PC-3 (cell line): ENCODE data around the gene PARP6. TPM values are rescaled to one million over a fixed set of nuclear protein-coding genes. Genes with fewer than 3 reads are reported as not detected.

Experiments used
- ATAC-seq: fragments of 200-7000 bp; cut with Tn5 transposase; 2 replicates; pipeline ENCODE4 v1.9.1; 2020; ENCODE audit warnings: mild to moderate bottlenecking, moderate library complexity
- BruUV-seq: library from RNA; stranded (reverse); fragments of 400-500 nt; replicated peaks from 2 replicates; lab custom pipeline; 2021; lab: Mats Ljungman, UMichigan
- CTCF ChIA-PET: fragments of 300-600 bp; sonication (Branson Sonifier 250); formaldehyde crosslinking; loops from one replicate; lab custom pipeline; 2022; ENCODE audit warnings: antibody characterized with exemption; lab: Charles Lee
- POLR2A ChIA-PET: fragments of 300-600 bp; sonication (Branson Sonifier 250); formaldehyde crosslinking; loops from one replicate; lab custom pipeline; 2022; ENCODE audit warnings: antibody characterized with exemption; ENCODE audit not compliant: unreplicated experiment; lab: Charles Lee
- DNase-seq: peaks from one replicate; pipeline ENCODE4 v3.0.0-alpha.2; 2015
- H2AFZ ChIP-seq: fragments of 300-600 bp; sonication (generic); 2 replicates; pipeline ENCODE4 v1.6.0; 2016; ENCODE audit warnings: antibody characterized with exemption, low read length
- H3F3A ChIP-seq: fragments of 300-600 bp; sonication (generic); one replicate; pipeline ENCODE4 v1.6.0; 2017; ENCODE audit warnings: antibody characterized with exemption, low read length, control low read depth, mild to moderate bottlenecking; ENCODE audit not compliant: unreplicated experiment
- H3K27ac ChIP-seq: fragments of 300-600 bp; sonication (generic); 2 replicates; pipeline ENCODE4 v1.5.1; 2016; ENCODE audit warnings: mild to moderate bottlenecking, low read length
- H3K27me3 ChIP-seq: fragments of 300-600 bp; sonication (generic); 2 replicates; pipeline ENCODE4 v1.6.1; 2016; ENCODE audit warnings: low read length, mixed read lengths
- H3K36me3 ChIP-seq: fragments of 300-600 bp; sonication (generic); 2 replicates; pipeline ENCODE4 v1.6.1; 2016; ENCODE audit warnings: low read depth, mixed run types, low read length, mixed read lengths
- H3K4me1 ChIP-seq: fragments of 300-600 bp; sonication (generic); 2 replicates; pipeline ENCODE4 v1.5.1; 2016; ENCODE audit warnings: low read length; ENCODE audit not compliant: insufficient read depth
- H3K4me2 ChIP-seq: fragments of 300-600 bp; sonication (generic); 2 replicates; pipeline ENCODE4 v1.6.0; 2016; ENCODE audit warnings: low read length
- H3K4me3 ChIP-seq: fragments of 300-600 bp; sonication (generic); 2 replicates; pipeline ENCODE4 v1.5.1; 2016; ENCODE audit warnings: mild to moderate bottlenecking, low read length, mixed read lengths
- H3K79me2 ChIP-seq: fragments of 300-600 bp; sonication (generic); 2 replicates; pipeline ENCODE4 v1.6.1; 2017; ENCODE audit warnings: low read length, mixed read lengths
- H3K9ac ChIP-seq: fragments of 300-600 bp; sonication (generic); 2 replicates; pipeline ENCODE4 v1.6.0; 2016; ENCODE audit warnings: mild to moderate bottlenecking, low read length
- H3K9me2 ChIP-seq: fragments of 300-600 bp; sonication (generic); replicated peaks from 2 replicates; pipeline ENCODE4 v1.6.1; 2016; ENCODE audit warnings: mixed run types, low read length, mixed read lengths
- H3K9me3 ChIP-seq: fragments of 300-600 bp; sonication (generic); 2 replicates; pipeline ENCODE4 v1.6.1; 2016; ENCODE audit warnings: low read length, mixed read lengths
- H4K20me1 ChIP-seq: fragments of 300-600 bp; sonication (generic); 2 replicates; pipeline ENCODE4 v1.6.1; 2016; ENCODE audit warnings: low read length, mixed read lengths
- EZH2 ChIP-seq: fragments of 300-600 bp; sonication (generic); IDR thresholded peaks from one replicate; pipeline ENCODE4 v1.6.1; 2017; ENCODE audit warnings: antibody characterized with exemption, mild to moderate bottlenecking, low read length; ENCODE audit not compliant: unreplicated experiment
- EZH2phosphoT487 ChIP-seq: fragments of 300-600 bp; sonication (generic); IDR thresholded peaks from 2 replicates; pipeline ENCODE4 v1.6.1; 2018; ENCODE audit warnings: mild to moderate bottlenecking, antibody characterized with exemption, low read length, borderline replicate concordance
- intact Hi-C: fragments of 100-400 bp; cut with micrococcal nuclease; formaldehyde crosslinking; loops from 2 replicates; pipeline ENCODE4 v1.9.0; 2023
- total RNA-seq: library from RNA; depleted of rRNA; stranded (reverse); fragments of >200 nt; gene quantifications from 2 replicates; pipeline ENCODE4 v1.2.3, GENCODE V29; 2014
- TF ChIP-seq, protein P1 (sequence below): fragments of 300-600 bp; sonication (generic); conservative IDR thresholded peaks from 2 replicates; pipeline ENCODE4 v1.5.1; 2017; ENCODE audit warnings: antibody characterized with exemption, low read depth, mild to moderate bottlenecking, low read length

The PARP6 gene
- total RNA-seq, 1 experiment from 2014 or later, result not detected

- Histone ChIP-seq H3K4me2 (no peak overlapping the region), H3K27ac (no peak overlapping the region), H2AFZ (no peak overlapping the region), H3K9me3 (no peaks in the 10 kb centered on the region), H3K79me2 (no peaks in the 10 kb centered on the region), H3K9me2 (no peaks in the 10 kb centered on the region), H3K4me1 (no peaks in the 10 kb centered on the region), H3K36me3 (no peaks in the 10 kb centered on the region), H3K9ac (no peak overlapping the region), H3K4me3 (no peak overlapping the region), H4K20me1 (no peaks in the 10 kb centered on the region), H3F3A (no peaks in the 10 kb centered on the region), H3K27me3 (no peaks in the 10 kb centered on the region)
- no peak for DNase-seq
- BruUV-seq, result no TSS peak
- CTCF ChIA-PET, result no interaction called here
- intact Hi-C loops, result no loop called here
- no peak for ATAC-seq
- TF ChIP-seq EZH2 (no peak), EZH2phosphoT487 (no peak)
- TF ChIP-seq, protein P1, sequence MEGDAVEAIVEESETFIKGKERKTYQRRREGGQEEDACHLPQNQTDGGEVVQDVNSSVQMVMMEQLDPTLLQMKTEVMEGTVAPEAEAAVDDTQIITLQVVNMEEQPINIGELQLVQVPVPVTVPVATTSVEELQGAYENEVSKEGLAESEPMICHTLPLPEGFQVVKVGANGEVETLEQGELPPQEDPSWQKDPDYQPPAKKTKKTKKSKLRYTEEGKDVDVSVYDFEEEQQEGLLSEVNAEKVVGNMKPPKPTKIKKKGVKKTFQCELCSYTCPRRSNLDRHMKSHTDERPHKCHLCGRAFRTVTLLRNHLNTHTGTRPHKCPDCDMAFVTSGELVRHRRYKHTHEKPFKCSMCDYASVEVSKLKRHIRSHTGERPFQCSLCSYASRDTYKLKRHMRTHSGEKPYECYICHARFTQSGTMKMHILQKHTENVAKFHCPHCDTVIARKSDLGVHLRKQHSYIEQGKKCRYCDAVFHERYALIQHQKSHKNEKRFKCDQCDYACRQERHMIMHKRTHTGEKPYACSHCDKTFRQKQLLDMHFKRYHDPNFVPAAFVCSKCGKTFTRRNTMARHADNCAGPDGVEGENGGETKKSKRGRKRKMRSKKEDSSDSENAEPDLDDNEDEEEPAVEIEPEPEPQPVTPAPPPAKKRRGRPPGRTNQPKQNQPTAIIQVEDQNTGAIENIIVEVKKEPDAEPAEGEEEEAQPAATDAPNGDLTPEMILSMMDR, result no peak
- POLR2A ChIA-PET, result no interaction called here
Measured at GRCh38 chr15:72281713-72282112, 9.4 kb upstream of the PARP6 start.

- BruUV-seq, result no TSS peak
- no peaks in the 10 kb centered on the region for H3F3A ChIP-seq
Measured at GRCh38 chr15:72280751-72281150, 8.4 kb upstream of the PARP6 start.

DNA sequence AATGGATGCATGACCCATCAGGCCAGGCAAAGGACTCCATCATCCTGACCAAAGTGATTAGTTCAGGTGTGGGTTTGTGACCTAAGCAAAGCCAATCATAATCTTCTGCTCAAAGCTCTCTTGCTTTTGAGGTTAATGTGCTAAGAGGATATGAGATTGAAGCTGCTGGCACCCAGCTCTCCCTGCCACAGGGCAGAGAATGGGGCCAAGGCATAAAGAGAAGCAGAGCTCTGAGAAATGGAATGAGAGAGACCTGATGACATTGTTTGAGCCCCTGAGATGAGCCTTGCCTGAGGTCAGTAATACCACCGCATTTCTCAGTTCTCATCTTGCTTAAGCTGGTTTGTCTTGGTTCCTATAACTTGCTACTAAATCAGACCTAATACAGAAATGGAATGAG lies 6.4 kb upstream of the PARP6 start:
- ATAC-seq (no peak), DNase-seq (no peak)
- intact Hi-C loops, result no loop called here
- Histone ChIP-seq H4K20me1 (no peaks in the 10 kb centered on the region), H3K9ac (no peak overlapping the region), H3F3A (no peaks in the 10 kb centered on the region), H3K4me3 (no peak overlapping the region), H2AFZ (no peak overlapping the region), H3K36me3 (no peaks in the 10 kb centered on the region), H3K79me2 (no peaks in the 10 kb centered on the region), H3K27me3 (no peaks in the 10 kb centered on the region), H3K9me3 (no peaks in the 10 kb centered on the region), H3K4me2 (no peak overlapping the region), H3K27ac (no peak overlapping the region), H3K9me2 (no peaks in the 10 kb centered on the region), H3K4me1 (no peaks in the 10 kb centered on the region)
- TF ChIP-seq, protein P1, result no peak
- TF ChIP-seq EZH2phosphoT487 (no peak), EZH2 (no peak)
- CTCF ChIA-PET, result no interaction called here
- no TSS peak for BruUV-seq
- POLR2A ChIA-PET, result no interaction called here

More at GRCh38 chr15:72280751-72281150, 8.4 kb upstream of the PARP6 start:
- no peak overlapping the region for H3K4me3 ChIP-seq
- TF ChIP-seq EZH2phosphoT487, result no peak
- H3K4me2 ChIP-seq, result no peak overlapping the region
- CTCF ChIA-PET, result no interaction called here
- no peaks in the 10 kb centered on the region for H4K20me1 ChIP-seq
- ATAC-seq, result no peak
- no peaks in the 10 kb centered on the region for H3K9me2 ChIP-seq
- H3K36me3 ChIP-seq, result no peaks in the 10 kb centered on the region
- no peaks in the 10 kb centered on the region for H3K79me2 ChIP-seq
- H3K9me3 ChIP-seq, result no peaks in the 10 kb centered on the region
- no peak for DNase-seq
- no peak overlapping the region for H3K27ac ChIP-seq
- intact Hi-C loops, result no loop called here
- no peaks in the 10 kb centered on the region for H3K27me3 ChIP-seq
- POLR2A ChIA-PET, result interaction anchor here (0.6 kb wide), 1 partner anchor 28 kb away, joined by 4 read pairs; no protein-coding TSS in a partner anchor
- H2AFZ ChIP-seq, result no peak overlapping the region
- no peaks in the 10 kb centered on the region for H3K4me1 ChIP-seq
- no peak overlapping the region for H3K9ac ChIP-seq
